Fibroblast of lung (primary cell): ENCODE results near the gene CDCP2.

Experiments used
- EZH2 ChIP-seq: IDR thresholded peaks from 2 replicates; pipeline ENCODE4 v1.5.1; 2012; ENCODE audit warnings: low read length, control low read depth, mild to moderate bottlenecking; ENCODE audit errors: missing control alignments
- TF ChIP-seq, protein P1 (sequence below), 2 donors: IDR thresholded peaks in 1 of 2; conservative IDR thresholded peaks in 1 of 2; 1 replicate in 1 of 2; 2 replicates in 1 of 2; pipeline ENCODE4 v1.5.1; 2011 to 2012; ENCODE audit warnings: low read length in 2 of 2, control low read depth in 1 of 2, inconsistent platforms in 1 of 2, low read depth in 1 of 2, mild to moderate bottlenecking in 1 of 2

DNA sequence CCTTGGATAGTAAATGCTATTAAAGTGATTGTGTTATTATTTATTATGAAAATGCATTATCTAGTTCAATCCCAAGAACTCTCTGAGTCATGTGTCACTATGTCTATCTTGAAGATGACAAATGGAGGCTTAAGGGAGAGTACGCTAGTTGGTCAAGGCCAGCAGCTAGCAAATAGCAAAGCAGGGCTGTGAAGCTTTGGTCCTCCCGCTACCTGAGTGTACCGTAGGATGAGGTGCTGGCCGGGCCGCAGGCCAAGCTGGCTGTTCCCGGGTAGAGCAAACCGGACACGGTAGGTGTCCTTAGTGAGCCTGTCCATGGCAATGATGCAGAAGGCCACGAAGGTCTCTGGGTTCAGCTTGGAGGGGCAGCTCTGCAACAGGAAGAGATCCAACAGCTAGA, 37.7 kb upstream of the CDCP2 start:
- TF ChIP-seq, protein P1, sequence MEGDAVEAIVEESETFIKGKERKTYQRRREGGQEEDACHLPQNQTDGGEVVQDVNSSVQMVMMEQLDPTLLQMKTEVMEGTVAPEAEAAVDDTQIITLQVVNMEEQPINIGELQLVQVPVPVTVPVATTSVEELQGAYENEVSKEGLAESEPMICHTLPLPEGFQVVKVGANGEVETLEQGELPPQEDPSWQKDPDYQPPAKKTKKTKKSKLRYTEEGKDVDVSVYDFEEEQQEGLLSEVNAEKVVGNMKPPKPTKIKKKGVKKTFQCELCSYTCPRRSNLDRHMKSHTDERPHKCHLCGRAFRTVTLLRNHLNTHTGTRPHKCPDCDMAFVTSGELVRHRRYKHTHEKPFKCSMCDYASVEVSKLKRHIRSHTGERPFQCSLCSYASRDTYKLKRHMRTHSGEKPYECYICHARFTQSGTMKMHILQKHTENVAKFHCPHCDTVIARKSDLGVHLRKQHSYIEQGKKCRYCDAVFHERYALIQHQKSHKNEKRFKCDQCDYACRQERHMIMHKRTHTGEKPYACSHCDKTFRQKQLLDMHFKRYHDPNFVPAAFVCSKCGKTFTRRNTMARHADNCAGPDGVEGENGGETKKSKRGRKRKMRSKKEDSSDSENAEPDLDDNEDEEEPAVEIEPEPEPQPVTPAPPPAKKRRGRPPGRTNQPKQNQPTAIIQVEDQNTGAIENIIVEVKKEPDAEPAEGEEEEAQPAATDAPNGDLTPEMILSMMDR (conservative IDR thresholded peaks at IDR 0.05 in 1 of 2, IDR thresholded peaks at IDR 0.05 in 1 of 2; ENCODE audit: low read depth in 1 of 2, low read length in 2 of 2), result no peak
- TF ChIP-seq EZH2, result no peak
